Limb (tissue), 2 donors: Measurements from ENCODE around the gene TYROBP.
"Not testable (repeated sequence)": the region's sequence is repeated elsewhere in the genome, so short reads cannot be mapped to it uniquely, and the experiment has no call there.

Experiments
- DNase-seq, 2 donors: peaks; one replicate each; pipeline ENCODE4 v3.0.0-alpha.2; 2016; ENCODE audit errors: extremely low spot score in 2 of 2

The TYROBP gene

GRCh38 chr19:35908010-35908441 is at the start of gene TYROBP:
Gene TYROBP (minus strand): TSS chr19:35908295. CDS start chr19:35908228, 67 bp downstream.
- no peak for DNase-seq

- DNase-seq: not testable (repeated sequence)
These were observed 49.3 kb upstream of the TYROBP start for GRCh38 chr19:35957411-35957810.

- DNase-seq: no peak
These were observed 48.0 kb upstream of the TYROBP start for GRCh38 chr19:35955881-35956634.

- DNase-seq: no peak
These were observed 41.0 kb upstream of the TYROBP start for GRCh38 chr19:35949131-35949530.

- DNase-seq: no peak
These were observed 38.1 kb upstream of the TYROBP start for GRCh38 chr19:35946203-35946602.

GRCh38 chr19:35945121-35945790 is 37.2 kb upstream of the TYROBP start:
- DNase-seq: no peak

DNA sequence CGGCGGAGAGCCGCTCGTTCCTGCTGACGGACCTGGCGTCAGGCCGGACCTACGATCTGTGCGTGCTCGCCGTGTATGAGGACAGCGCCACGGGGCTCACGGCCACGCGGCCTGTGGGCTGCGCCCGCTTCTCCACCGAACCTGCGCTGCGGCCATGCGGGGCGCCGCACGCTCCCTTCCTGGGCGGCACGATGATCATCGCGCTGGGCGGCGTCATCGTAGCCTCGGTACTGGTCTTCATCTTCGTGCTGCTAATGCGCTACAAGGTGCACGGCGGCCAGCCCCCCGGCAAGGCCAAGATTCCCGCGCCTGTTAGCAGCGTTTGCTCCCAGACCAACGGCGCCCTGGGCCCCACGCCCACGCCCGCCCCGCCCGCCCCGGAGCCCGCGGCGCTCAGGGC is 36.5 kb upstream of the TYROBP start:
- DNase-seq: no peak

DNA sequence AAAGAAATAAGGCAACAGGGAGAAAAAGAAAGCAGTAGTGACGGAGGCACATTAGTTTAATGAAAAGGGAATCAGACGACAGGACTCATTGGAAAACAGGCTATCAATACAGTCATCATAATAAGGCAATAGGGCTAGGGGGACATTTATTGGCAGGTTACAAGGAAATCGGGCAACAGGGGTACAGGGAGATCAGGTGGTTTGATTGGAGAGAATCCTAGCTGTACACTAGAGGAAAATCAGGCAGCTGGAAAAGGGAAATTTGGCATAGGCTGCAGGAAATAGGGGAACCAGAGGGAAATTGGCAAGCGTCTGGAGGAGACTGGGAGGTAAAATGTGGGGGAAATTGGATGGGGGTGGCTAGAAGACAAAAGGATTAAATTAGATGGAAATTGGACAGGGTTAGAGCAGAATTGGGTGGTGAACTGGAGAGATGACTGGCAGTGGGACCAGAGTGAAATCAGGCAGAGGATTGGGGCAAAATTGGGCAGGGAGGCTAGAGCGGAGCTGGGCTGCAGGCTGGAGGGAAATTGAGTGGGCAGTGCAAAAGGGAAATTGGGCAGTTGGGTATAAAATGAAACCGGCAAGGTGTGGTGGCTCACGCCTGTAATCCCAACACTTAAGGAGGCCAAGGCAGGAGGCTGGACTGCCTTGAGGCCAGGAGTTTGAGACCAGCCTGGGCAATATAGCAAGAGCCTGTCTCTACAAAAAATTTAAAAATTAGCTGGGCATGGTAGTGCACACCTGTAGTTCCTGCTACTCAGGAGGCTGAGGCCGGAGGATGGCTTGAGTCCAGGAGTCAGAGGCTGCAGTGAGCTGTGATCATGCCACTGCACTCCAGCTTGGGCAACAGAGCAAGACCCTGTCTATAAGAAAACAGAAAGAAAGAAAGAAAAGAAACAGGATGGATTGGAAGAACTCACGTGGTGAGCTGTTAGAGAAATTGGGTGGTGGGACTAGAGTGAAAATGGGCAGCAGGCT is 35.5 kb upstream of the TYROBP start:
- no peak for DNase-seq

DNA sequence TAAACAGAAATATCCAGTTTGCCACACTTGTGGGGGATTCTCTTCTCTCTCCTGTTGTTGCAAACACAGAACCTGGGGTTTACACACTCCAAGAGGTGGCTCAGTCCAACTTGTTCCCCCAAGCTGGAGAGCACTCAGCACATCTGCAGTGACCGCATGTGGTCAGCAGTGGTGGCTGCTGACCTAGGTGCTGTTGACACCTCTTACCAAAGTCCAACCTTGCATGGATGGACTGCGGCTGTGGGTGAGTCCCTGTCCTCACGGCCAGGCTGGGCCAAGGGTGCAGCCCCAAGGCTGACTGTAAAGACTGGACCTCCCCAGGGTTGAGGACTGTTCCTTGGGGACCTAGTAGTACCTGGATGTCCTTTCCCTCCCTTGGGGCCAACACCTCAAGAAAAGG is 34.1 kb upstream of the TYROBP start:
- no peak for DNase-seq

GRCh38 chr19:35940839-35941238 is 32.7 kb upstream of the TYROBP start:
- DNase-seq: no peak

DNA sequence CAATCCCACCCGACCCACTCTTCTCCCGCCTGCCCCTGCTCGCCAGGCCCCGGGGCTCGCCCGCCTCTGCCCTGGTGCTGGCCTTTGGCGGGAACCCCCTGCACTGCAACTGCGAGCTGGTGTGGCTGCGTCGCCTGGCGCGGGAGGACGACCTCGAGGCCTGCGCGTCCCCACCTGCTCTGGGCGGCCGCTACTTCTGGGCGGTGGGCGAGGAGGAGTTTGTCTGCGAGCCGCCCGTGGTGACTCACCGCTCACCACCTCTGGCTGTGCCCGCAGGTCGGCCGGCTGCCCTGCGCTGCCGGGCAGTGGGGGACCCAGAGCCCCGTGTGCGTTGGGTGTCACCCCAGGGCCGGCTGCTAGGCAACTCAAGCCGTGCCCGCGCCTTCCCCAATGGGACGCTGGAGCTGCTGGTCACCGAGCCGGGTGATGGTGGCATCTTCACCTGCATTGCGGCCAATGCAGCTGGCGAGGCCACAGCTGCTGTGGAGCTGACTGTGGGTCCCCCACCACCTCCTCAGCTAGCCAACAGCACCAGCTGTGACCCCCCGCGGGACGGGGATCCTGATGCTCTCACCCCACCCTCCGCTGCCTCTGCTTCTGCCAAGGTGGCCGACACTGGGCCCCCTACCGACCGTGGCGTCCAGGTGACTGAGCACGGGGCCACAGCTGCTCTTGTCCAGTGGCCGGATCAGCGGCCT is 32.1 kb upstream of the TYROBP start:
- DNase-seq: no peak

DNA sequence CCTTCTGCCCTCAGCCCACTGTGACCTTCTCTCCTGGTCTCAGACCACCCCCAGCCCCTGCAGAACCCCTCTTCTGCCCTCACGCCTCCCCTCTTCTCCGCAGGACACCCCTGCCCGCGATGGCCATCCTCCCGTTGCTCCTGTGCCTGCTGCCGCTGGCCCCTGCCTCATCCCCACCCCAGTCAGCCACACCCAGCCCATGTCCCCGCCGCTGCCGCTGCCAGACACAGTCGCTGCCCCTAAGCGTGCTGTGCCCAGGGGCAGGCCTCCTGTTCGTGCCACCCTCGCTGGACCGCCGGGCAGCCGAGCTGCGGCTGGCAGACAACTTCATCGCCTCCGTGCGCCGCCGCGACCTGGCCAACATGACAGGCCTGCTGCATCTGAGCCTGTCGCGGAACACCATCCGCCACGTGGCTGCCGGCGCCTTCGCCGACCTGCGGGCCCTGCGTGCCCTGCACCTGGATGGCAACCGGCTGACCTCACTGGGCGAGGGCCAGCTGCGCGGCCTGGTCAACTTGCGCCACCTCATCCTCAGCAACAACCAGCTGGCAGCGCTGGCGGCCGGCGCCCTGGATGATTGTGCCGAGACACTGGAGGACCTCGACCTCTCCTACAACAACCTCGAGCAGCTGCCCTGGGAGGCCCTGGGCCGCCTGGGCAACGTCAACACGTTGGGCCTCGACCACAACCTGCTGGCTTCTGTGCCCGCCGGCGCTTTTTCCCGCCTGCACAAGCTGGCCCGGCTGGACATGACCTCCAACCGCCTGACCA is 31.4 kb upstream of the TYROBP start:
- no peak for DNase-seq

GRCh38 chr19:35938282-35939224 is 30.5 kb upstream of the TYROBP start:
- no peak for DNase-seq

- no peak for DNase-seq
These were observed 29.5 kb upstream of the TYROBP start for GRCh38 chr19:35937345-35938281.

DNA sequence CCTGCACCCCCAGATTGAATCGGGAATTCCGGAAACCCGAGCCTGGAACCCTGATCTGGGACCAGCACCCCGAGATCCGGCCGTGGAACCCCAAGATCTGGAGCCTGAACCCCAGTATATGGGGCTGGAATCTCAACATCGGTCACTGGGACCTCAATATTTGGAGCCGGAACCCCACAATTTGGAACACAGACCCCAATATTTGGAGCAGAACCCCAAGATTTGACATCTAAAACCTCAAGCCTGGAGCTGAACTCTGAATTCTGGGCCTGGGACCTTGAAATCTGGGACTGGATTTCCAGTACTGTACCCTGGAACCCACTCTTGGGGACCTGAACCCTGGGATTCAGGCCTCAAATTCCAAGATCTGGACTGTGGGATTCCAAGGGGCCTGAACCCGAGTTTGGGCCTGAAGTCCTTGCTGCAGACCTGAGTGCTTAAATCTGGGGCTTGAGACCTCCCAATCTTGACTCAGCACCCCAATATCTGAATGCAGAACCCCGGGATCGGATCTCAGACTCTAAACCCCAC is 28.7 kb upstream of the TYROBP start:
- no peak for DNase-seq

DNA sequence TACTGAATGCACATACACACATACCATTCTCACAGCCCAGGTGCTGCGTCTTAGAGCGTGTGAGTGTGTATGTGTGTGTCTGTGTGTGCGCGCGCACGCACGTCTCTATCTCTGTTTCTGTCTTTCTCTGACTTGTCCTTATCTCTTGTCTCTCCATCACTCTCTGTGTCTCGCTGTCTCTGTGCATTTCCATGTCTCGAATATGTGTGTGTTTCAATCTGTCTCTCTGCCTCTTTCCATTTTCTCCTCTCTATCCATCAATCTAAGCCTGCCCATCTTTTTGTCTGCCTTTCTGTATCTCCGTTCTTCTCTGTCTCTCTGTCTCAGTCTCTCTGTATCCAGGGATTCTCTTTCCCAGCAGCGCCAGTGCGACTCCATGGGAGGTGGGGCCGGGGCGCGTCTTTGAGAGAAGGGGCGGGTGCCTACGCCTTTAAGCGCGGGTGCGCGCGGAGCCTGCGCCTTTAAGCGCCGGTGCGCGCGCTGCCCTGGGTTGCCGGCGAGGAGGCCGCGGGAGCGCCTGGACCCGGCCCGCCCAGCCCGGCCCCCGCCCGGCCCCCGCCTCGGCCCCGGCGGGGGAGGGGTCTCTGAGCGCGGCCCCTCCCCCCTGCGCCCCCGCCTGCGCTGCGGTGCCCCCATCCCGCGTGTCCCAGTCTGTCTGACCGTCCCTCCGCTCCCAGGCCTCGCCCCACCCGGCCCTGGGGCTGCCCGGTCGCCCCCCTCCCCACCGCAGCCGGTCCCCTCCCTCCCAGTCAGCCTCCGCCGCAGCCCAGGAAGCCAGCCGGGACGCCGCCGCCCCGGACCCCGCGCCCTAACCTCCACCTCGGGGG is 28.0 kb upstream of the TYROBP start, which contains the start of gene LRFN3:
LRFN3 (plus strand) TSS at position 464 of the 827 bp plus-strand sequence. CDS start 3,052 bp downstream, outside the sequence.
- DNase-seq: peak; percentile 78 to 87
